ENCODE measurements around the gene CCDC116. TPM values are rescaled to one million over a fixed set of nuclear protein-coding genes. Genes with fewer than 3 reads are reported as not detected.

The CCDC116 gene
- total RNA-seq, 3 donors from 2014 or later (not counting 1 experiment from before 2014, with no cell fraction given), result 0.43 TPM; not detected in 2

- no peak overlapping the region for H3K4me3 ChIP-seq (ENCODE audit: low read length)
- H3K36me3 Mint-ChIP-seq, result no peaks in the 10 kb centered on the region
- peaks cover 28 to 63% of the 10 kb centered on the region in 2 donors for H3K4me1 Mint-ChIP-seq
- DNase-seq (no peak), ATAC-seq (no peak)
- H3K27ac ChIP-seq (ENCODE audit: low read length), result no peak overlapping the region
- intact Hi-C loops (cut with micrococcal nuclease), result no loop called here
- H3K9me3 Mint-ChIP-seq, result no peaks in the 10 kb centered on the region
- WGBS (ENCODE audit: insufficient coverage), result 94% methylated on average over 23 of the region's 23 CpGs
- no peak overlapping the region for H3K4me3 Mint-ChIP-seq
- peak overlapping the region; percentile 49 to 50 for H3K27ac Mint-ChIP-seq
- no peaks in the 10 kb centered on the region for H3K27me3 Mint-ChIP-seq (ENCODE audit: low read depth in 2 of 2)
- peaks cover 39% of the 10 kb centered on the region for H3K36me3 ChIP-seq (ENCODE audit: control insufficient read depth, insufficient read depth, low read length)
- peaks cover 30% of the 10 kb centered on the region for H3K4me1 ChIP-seq (ENCODE audit: control insufficient read depth, insufficient read depth, low read length)
- TF ChIP-seq CTCF (IDR thresholded peaks at IDR 0.05), result no peak
- no peaks in the 10 kb centered on the region for H3K9me3 ChIP-seq (ENCODE audit: control insufficient read depth, insufficient read depth, low read length)
- no peaks in the 10 kb centered on the region for H3K27me3 ChIP-seq (ENCODE audit: control insufficient read depth, insufficient read depth, low read length)
These were observed 9.5 kb upstream of the CCDC116 start for GRCh38 chr22:21622919-21623647.

GRCh38 chr22:21623648-21623970 is 9.0 kb upstream of the CCDC116 start:
- H3K27ac Mint-ChIP-seq, result peak overlapping the region; percentile 50 to 58
- TF ChIP-seq CTCF (IDR thresholded peaks at IDR 0.05), result no peak

GRCh38 chr22:21624120-21624879 is 8.3 kb upstream of the CCDC116 start:
- peak in 2 of 3 donors; percentile 32 to 44 for ATAC-seq

More at GRCh38 chr22:21623648-21623970, 9.0 kb upstream of the CCDC116 start:
- no peaks in the 10 kb centered on the region for H3K9me3 ChIP-seq (ENCODE audit: control insufficient read depth, insufficient read depth, low read length)
- no peaks in the 10 kb centered on the region for H3K27me3 ChIP-seq (ENCODE audit: control insufficient read depth, insufficient read depth, low read length)
- peaks cover 34% of the 10 kb centered on the region for H3K4me1 ChIP-seq (ENCODE audit: control insufficient read depth, insufficient read depth, low read length)
- no peak overlapping the region for H3K4me3 Mint-ChIP-seq
- H3K36me3 Mint-ChIP-seq, result no peaks in the 10 kb centered on the region
- peaks cover 42% of the 10 kb centered on the region for H3K36me3 ChIP-seq (ENCODE audit: control insufficient read depth, insufficient read depth, low read length)
- no peak overlapping the region for H3K27ac ChIP-seq (ENCODE audit: low read length)
- no peaks in the 10 kb centered on the region for H3K27me3 Mint-ChIP-seq (ENCODE audit: low read depth in 2 of 2)
- H3K4me3 ChIP-seq (ENCODE audit: low read length), result no peak overlapping the region
- 95% methylated on average over 7 of the region's 7 CpGs for WGBS (ENCODE audit: insufficient coverage)
- ATAC-seq (no peak), DNase-seq (no peak)
- H3K9me3 Mint-ChIP-seq, result no peaks in the 10 kb centered on the region
- intact Hi-C loops (cut with micrococcal nuclease), result no loop called here
- peaks cover 32 to 67% of the 10 kb centered on the region in 2 donors for H3K4me1 Mint-ChIP-seq

More at GRCh38 chr22:21624120-21624879, 8.3 kb upstream of the CCDC116 start:
- Histone ChIP-seq H3K9me3 (ENCODE audit: control insufficient read depth, insufficient read depth, low read length) (no peaks in the 10 kb centered on the region), H3K36me3 (ENCODE audit: control insufficient read depth, insufficient read depth, low read length) (peaks cover 42% of the 10 kb centered on the region), H3K27ac (ENCODE audit: low read length) (no peak overlapping the region), H3K4me1 (ENCODE audit: control insufficient read depth, insufficient read depth, low read length) (peaks cover 34% of the 10 kb centered on the region), H3K27me3 (ENCODE audit: control insufficient read depth, insufficient read depth, low read length) (no peaks in the 10 kb centered on the region), H3K4me3 (ENCODE audit: low read length) (no peak overlapping the region)
- H3K27me3 Mint-ChIP-seq (ENCODE audit: low read depth in 2 of 2), result no peaks in the 10 kb centered on the region
- no peak overlapping the region for H3K4me3 Mint-ChIP-seq
- H3K27ac Mint-ChIP-seq, result peak overlapping the region; percentile 58 to 83
- intact Hi-C loops (cut with micrococcal nuclease), result no loop called here
- 88% methylated on average over 8 of the region's 8 CpGs for WGBS (ENCODE audit: insufficient coverage)
- TF ChIP-seq CTCF (IDR thresholded peaks at IDR 0.05), result peak; percentile 38
- peaks cover 36 to 69% of the 10 kb centered on the region in 2 donors for H3K4me1 Mint-ChIP-seq
- H3K36me3 Mint-ChIP-seq, result no peaks in the 10 kb centered on the region
- H3K9me3 Mint-ChIP-seq, result no peaks in the 10 kb centered on the region
- DNase-seq, result peak in 1 of 2 donors; percentile 61
